Thyroid gland (tissue), 4 donors: ENCODE measurements around the gene CACNG4.

Source experiments
- POLR2A ChIP-seq, 2 donors: fragments of 450-650 bp; IDR thresholded peaks; one replicate each; pipeline ENCODE4 v1.6.1; 2017; ENCODE audit warnings: antibody characterized with exemption in 2 of 2, mild to moderate bottlenecking in 2 of 2, moderate library complexity in 1 of 2
- TF ChIP-seq, protein P1 (sequence below), 6 experiments: fragments of 200-600 bp in 3 of 6; fragments of 450-650 bp in 3 of 6; sonication (generic) in 3 of 6; IDR thresholded peaks; one replicate each; pipeline ENCODE4 v1.5.1; 2016 to 2019; ENCODE audit warnings: antibody characterized with exemption in 6 of 6, mild to moderate bottlenecking in 2 of 6, inconsistent platforms in 1 of 6, moderate library complexity in 1 of 6

DNA sequence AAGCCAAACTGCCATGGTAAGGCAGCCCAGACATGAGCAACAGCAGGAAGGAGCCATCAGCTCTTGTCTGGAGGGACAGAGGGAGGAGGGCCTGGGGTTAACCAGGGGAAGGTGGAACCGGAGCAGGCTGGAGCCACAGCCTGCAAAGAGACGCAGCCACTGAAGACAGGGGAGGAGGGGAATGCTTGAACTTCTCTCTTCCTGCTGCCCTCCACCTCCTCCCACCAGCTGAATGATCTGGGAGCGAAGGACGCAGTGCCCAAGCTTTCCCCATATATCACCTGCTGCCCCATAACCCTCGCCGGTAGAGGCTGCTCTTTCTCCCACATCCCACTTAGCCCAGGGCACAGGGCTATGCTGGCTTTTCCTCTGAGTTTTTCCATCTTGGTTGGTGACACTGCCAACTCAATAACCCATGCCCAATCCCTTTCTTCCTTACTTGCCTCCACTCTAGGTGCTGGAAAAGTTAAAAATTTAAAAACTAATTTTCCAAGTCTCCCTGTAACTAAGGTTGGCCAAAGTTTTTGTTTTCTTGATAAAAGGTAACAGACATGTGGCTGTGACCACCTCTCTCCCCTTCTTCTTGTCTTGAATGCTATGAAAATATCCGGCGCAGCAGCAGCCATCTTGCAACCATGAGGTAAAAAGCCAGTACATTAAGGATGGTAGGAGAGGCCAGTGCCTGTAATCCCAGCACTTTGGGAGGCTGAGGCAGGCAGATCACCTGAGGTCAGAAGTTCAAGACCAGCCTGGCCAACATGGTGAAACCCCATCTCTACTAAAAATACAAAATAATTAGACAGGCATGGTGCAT lies 21.8 kb upstream of the CACNG4 start:
- no peak for TF ChIP-seq POLR2A (IDR thresholded peaks at IDR 0.05)
- TF ChIP-seq, protein P1, sequence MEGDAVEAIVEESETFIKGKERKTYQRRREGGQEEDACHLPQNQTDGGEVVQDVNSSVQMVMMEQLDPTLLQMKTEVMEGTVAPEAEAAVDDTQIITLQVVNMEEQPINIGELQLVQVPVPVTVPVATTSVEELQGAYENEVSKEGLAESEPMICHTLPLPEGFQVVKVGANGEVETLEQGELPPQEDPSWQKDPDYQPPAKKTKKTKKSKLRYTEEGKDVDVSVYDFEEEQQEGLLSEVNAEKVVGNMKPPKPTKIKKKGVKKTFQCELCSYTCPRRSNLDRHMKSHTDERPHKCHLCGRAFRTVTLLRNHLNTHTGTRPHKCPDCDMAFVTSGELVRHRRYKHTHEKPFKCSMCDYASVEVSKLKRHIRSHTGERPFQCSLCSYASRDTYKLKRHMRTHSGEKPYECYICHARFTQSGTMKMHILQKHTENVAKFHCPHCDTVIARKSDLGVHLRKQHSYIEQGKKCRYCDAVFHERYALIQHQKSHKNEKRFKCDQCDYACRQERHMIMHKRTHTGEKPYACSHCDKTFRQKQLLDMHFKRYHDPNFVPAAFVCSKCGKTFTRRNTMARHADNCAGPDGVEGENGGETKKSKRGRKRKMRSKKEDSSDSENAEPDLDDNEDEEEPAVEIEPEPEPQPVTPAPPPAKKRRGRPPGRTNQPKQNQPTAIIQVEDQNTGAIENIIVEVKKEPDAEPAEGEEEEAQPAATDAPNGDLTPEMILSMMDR (IDR thresholded peaks at IDR 0.05): no peak
